ENCODE data around the gene MORN1.

The MORN1 gene

DNA sequence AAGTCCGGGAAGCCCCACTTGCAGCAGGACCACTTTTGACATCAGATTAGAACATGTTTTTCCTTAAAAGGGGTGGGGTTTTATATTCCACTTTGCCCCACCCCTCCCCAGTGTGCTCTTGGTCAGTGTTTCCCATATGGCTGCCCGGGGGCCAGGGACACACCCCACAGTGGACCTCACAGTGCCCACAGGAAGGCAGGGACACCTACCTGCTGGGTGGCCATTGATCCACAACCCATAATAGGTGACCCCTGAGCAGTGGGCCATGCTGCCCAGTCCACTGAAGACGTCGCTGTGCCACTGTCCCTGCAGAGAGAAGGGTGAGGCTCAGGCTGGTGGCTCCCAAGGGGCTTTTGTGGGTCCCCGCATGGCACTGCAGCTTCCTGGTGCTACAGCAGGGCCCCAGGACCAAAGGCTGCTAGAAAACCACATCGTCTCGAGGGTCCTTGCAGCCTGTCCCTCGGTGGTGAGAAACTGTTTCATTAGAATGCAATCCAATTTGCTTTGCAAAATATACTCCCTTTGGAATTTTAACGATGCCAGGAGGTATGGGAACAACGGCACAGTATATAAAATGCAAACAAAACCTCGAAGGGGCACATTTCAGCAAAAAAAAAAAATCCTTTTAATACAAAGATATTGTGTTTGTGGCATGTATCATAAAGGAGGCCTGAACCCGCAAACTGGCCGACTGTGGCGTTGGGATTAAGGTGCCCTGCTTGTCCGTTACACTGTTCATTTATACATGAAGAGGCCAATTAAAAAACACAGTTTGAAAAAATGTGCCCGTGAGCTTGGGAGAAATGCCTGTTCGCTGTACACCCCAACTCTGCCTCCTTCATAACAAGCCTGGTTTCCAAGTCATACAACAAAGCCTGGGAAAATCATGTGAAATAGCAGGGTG, 16.9 kb downstream of the MORN1 start:
- DNase-seq (ENCODE audit: low read depth in 2 of 2): no peak

DNA sequence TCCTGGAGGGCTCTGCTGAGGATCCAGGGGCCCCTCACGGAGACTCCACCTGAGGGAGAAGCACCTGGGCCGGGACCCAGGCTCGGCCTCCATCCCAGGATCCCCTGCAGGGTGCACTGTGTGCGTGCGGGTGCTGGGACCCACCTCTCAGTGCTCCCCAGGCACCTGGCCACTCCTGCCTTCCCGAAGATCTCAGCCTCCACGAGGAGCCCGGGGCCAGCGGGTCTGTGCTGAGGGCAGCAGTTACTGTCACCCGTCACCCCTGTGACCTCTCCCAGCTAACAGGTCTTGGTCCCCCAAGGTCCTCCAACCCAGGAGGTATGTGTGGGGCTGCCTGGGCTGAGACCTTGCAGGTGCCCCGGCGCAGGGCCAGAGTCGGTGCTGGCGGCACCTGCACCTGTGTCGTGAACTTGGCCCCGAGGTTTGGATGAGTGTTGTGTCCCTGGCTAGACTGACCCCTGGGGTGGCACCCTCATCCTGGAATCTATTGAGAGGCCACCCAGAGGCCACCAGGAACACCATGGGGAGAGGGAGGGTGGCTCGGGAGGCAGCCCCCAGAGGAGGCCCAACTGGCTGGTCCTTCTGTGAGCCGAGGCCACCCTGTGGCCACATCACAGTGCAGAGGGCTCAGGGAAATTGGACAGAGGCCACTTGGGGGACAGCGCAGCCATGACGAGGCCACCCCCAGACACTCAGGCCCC, 17.7 kb downstream of the MORN1 start:
- DNase-seq (ENCODE audit: low read depth in 2 of 2): no peak

DNA sequence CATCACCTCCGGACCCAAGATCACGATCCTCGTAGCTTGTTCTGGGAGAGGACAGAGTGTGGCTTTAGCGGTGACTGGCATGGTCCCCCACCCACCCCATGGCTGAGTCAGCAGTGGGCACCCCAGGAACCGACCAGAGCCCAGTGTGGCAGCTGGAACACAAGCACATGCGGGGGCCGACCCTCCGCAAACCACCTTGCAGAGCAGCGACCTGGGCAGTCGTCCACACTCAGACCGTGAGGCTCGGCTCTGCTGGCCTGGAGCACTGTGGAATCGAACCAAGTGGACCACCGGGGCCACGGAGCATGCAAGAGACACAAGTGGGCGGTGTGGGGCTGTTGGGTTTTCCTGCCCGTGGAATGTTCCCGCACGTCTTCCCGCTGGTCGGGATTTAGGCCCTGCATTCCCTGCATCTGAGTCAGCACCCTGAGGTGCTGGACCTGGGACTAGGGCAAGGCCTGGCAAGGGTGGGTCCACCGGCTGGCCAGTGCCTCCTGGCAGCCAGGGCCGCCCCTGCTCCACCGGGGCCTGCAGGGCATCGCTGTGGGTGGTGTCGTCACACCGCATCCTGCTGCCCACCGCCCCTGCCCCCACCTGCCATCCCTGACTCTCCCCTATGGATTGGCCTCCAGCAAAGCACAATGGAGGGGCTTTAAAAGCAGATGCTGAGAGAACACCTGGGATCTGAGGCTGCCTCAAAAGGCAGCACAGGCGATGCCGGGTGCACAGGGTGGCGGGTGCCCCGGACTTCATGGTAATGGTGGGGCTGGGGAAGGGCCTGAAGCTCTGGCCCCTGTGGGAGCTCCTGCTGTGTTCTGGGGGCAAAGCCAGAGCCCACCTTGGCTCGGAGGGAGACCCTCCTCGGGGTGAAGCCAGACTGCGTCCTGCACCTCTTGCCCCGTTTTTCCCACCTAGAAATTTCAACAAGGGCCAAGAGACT, 18.5 kb downstream of the MORN1 start:
- DNase-seq (ENCODE audit: low read depth in 2 of 2): no peak

DNA sequence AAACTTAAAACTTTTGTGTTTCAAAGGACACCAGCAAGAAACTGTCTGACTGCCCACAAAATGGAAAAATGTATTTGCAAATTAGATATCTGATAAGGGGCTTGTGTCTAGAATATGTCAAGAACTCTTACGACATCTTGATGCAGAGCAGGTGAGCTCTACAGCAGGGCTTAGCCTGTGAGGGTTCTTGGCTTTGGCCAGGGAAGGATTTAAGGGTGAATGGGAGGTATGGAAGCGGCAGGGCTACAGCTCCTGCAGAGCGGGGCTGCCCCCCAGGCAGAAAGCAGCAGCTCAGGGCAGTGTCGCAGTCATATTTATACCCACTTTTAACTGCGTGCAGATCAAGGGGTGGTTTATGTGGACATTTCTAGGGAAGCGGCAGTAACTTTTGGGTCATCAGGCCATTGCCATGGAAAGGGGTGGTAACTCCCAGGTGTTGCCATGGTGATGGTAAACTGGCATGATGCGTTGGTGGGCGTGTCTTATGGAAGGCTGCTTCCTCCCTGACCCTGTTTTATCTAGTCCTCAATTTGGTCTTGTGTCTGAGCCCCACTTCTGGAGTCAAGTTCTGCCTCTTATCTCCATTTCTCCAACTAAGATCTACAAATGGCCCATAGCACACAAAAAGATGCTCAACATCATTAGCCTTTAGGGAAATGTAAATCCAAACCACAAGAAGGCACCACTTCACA, 23.2 kb downstream of the MORN1 start:
- DNase-seq (ENCODE audit: low read depth in 2 of 2): no peak

DNA sequence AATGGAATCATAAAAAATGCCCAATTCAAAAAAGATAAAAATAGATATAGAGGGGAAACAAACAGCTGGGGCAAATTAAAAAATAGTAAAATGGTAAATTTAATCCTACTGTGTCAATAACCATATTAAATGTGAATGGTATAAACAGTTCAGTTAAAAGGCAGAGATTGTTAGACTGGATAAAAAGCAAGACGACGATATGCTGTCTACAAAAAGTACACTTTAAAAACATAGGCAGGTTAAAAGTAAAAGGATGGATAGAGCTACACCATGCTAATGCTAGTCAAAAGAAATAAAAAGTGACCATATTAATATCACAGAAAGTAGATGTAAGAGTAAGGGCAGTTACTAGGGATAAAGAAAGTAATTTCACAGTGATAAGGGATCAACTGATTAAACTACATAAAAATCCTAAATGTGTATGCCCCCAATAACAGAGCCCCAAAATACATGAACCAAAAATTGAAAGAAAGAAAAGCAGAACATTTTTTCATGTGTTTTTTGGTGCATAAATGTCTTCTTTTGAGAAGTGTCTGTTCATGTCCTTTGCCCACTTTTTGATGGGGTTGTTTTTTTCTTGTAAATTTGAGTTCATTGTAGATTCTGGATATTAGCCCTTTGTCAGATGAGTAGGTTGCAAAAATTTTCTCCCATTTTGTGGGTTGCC, 27.4 kb downstream of the MORN1 start:
- DNase-seq (ENCODE audit: low read depth in 2 of 2): no peak

DNA sequence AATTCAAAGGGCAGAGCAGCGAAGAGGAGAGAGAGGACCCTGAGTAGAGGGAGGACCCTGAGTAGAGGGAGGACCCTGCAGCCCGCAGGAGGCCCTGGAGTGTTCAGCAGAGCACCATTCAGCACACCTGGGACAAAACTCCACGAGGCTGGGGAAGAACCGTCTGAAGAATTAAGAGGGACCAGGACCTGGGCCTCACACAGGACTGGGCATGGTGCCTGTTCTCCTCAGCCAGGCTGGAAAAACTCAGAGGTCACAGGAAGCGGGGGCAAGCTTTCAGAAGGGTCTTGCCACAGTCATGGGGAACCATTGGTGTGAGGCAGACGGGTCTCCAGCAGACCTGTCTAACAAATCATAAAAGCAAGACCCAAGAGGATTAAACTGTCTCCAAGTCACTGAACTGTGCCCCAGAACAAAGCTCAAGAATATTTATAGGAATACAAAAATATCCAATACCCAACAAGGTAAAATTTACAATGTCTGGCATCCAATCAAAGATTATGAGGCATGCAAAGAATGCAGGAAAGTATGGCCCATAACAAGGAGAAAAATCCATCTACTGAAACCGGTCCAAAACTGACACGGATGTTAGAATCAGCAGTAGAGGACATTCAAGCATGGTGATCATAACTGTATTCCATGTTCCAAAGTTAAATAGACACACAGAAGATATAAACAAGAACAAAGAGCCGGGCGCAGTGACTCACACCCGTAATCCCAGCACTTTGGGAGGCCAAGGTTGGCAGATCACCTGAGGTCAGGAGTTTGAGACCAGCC, 30.6 kb downstream of the MORN1 start:
- DNase-seq (ENCODE audit: low read depth in 2 of 2): no peak

DNA sequence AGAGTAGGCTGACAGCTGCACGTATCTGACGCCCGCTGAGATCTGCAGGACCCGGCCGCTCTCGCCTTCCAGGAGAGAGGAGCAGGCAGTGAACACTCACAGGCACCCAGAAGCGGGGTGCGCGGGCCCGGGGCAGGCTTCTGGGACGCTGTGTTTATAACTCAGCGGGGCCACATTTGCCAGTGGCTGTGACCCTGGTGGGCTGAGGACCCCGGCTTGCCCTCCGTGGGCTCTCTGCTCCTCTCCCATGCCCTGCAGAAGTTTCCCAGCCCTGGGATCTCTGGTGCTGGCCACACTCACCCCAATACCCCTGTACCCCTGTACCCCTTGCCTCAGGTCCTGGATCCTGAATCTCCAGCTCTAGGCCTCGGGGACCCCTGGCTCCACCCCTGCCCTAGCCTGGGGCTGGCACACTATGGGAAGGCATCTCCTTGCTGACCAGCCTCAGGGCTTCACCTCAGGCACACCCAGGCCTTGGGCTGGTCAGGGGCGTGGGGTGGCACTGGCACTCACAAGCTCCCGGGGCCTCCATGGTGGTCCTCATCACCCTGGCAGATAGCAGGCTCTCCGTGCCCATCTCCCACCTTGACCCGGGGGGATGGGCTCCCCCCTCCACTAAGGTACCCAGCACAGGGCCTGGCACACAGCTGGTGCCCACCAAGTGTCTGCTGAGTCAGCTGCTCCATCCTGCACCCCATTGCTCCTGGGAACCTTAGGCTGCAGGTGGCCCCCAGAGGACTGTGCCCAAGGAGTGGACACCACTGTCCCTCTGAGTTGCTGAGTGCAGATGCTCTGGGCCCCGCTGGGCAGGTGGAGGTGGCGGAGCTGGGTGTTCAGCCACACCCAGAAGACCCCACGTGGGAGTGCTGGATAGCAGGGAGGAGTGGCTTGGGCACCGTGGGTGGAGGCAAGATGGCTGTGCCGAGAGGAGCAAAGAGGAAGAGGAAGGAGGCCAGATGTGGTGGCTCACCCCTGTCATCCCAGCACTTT, 32.4 kb downstream of the MORN1 start:
- no peak for DNase-seq (ENCODE audit: low read depth in 2 of 2)

DNA sequence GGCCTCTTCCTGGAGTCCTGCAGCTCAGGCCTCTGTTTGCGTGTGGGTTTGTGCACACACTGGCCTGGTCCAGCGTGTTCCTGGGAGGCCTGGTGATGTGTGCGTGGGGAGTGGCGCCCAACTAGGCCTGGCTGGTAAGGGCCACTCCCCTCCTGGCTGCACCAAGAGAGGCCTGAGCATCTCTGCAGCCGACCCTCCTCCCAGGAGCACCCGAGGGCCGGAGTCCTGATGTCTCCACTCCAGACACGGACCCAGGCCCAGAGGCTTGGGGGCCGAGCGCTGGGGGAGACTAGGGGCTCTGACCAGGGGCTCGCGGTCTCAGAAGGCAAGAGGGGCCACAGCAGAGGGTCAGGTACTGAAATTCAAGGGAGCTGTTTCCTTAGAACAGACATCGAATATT, 33.3 kb downstream of the MORN1 start:
- DNase-seq (ENCODE audit: low read depth in 2 of 2): no peak

DNA sequence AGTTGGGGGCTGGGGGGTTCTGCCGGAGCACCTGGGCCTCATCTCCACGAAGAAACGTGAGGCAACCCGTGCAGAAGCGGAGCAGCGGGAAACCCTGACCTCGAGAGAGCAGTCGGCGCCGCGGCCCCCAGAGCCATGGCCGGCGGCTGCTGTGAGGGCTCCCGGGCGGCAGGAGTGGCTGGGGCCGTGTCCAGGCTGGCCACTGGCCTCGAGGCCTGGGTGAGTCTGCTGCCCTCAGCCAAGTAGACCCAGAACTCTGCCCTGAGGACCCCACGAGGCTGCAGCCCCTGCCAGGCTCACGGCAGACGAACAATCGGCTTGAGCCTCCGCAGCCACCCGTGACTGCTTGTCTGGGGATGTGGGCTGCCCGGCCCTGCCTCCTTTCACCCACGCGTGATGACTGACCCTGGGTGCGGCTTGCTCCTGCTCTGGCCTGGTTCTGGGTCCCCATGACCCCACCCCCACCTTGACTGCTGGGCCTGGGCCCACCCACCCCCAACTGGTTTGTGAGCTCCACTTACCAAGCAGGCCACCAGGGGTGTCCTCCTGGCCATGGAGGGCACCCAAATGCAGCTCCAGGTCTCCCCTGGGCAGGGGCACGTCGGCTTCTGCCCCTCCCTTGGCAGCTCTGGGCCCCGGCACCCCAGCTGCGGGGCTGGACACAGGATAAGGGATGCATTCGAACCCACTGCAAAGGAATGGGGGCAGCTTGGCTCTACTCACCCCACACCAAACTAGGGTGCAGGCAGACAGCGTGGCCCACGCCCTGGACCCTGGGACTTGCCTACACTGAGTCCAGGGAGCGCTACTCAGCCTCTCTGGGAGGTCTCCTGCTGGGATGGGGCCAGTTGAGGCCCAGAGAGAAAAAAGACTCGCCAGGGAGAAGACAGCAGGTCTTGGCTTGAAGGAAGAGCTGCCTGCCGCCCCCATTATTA, 34.2 kb downstream of the MORN1 start:
- no peak for DNase-seq (ENCODE audit: low read depth in 2 of 2)

DNA sequence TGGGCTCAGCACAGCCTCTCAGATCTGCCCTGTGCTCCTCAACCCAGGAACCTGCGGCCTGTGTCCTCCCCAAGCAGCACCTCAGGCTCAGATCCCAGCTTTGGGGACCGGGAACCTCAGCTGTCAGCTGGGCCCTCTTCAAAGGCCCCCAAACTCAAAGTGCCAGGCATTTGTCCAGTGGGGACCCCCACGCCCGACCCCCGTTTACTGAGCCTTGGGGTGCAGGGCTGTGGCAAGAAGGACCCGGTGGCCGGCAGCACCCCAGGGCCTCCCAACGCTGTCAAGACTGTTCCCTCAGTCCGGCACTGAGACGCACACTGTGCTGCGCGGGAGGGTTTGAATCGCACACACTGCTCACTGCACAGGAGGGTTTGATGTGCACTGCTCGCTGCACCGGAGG, 35.0 kb downstream of the MORN1 start:
- no peak for DNase-seq (ENCODE audit: low read depth in 2 of 2)

DNA sequence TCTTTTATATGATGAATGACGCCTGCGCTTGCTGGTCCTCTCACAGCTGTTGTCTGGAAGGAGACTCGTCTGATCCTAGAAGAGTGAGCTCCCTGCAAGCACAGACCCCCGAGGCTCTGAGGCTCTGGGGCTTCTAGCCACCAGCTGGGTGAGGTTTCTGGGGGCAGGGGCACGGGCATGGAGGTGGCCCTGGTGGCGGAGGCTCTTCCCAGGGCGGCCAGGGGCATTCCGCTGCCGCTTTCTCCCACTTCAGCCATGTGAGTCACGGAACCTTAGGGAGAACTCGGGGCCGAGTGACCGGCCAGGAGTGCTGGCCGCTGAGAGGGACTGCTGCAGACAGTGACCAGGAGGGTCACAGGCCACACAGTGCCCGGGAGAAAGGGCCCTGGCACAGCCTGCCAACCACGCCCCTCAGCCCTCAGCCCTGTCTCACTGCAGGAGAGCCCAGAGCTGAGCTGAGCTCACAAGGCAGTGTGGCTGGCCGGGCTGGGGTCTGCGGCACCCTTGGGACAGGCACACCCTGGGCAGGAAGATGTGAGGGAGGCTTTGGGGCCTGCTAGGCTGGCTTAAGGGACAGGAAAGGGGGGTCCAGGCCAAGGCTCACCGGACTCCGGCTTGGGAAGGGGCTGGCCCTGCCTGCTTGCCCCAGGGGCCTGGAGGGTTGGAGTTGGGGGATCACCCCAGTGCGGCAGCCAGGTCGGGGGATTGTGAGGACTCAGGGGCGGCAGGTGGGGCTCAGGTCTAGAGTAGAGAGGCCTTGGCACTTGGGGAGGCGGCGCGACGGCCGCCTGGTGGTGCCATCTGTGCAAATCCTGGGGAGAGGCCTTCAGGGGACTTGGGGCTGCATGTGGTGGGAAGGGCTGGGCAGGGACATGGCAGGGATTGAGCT, 35.7 kb downstream of the MORN1 start:
- no peak for DNase-seq (ENCODE audit: low read depth in 2 of 2)

DNA sequence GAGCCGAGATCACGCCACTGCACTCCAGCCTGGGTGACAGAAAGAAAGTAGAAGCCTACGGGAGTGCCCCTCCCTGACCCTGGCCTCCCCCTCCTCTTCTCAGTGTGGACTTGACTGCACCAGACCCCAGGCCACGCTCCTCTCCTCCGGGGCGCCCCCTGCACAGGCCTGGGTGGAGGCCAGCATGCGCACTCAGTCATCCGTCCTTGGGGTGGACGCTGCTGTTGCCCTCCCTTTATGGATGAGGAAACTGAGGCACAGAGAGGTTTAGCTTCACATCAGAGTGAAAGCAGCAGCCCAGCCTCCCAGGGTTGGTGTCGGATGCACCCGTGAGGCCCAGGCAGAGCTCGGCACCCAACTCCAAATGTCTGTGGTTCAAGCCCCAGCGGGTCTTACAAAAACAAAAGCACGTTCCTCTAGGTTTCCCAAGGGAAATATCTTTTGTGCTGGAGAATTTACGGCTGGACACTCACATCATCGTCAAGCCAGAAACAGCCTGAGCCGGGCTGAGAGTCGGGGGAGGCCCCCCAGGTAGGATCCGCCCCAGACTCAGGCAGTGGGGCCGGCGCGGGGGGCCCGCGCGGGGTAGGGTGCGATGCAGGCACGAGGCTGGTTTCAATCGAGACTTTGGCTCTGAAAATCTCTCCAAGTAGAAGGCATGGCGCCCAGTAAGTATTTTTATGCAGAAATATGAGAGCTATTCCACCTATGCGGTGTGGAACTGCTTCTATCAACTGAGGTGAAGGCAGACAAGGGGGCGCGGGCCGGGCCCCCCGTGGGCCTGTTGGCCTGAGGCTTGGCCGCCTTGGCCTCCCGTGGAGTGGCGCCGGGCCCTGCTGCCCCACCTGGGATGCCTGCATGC, 36.6 kb downstream of the MORN1 start:
- no peak for DNase-seq (ENCODE audit: low read depth in 2 of 2)

DNA sequence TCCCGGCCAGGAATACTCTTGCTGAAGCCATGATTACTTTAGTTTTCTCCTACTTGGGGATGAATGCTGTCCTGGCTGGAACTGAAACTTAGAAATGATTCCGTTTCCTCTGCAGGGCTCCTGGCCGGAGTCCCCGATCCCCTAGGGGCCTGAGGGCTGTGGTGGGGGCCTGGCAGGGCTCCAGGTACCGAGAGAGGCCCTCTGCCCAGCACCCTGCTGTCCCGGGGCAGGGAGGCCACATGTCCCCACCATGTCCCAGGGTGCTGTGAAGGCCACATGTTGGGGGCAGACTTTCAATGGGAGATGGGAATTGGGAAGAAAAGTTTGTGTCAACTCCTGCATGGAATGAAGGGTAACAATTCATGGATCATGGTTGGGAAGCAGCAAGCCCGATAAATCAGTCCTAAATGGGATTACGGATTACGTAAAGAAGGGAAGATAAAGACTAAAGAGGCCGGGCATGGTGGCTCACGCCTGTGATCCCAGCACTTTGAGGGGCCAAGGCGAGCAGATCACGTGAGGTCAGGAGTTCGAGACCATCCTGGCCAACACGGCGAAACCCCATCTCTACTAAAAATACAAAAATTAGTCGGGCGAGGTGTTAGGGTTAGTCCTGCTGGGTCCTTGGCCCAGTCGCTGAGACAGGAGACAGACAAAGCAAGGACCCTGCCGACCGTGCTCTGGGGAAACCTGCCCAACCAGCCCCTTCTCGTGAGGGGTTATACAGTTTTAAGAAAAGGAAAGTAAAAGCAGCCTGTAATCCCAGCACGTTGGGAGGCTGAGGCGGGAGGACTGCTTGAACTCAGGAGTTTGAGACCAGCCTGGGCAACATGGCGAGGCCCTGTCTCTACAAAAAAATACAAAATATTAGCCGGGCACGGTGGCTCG, 37.6 kb downstream of the MORN1 start:
- DNase-seq (ENCODE audit: low read depth in 2 of 2): no peak

DNA sequence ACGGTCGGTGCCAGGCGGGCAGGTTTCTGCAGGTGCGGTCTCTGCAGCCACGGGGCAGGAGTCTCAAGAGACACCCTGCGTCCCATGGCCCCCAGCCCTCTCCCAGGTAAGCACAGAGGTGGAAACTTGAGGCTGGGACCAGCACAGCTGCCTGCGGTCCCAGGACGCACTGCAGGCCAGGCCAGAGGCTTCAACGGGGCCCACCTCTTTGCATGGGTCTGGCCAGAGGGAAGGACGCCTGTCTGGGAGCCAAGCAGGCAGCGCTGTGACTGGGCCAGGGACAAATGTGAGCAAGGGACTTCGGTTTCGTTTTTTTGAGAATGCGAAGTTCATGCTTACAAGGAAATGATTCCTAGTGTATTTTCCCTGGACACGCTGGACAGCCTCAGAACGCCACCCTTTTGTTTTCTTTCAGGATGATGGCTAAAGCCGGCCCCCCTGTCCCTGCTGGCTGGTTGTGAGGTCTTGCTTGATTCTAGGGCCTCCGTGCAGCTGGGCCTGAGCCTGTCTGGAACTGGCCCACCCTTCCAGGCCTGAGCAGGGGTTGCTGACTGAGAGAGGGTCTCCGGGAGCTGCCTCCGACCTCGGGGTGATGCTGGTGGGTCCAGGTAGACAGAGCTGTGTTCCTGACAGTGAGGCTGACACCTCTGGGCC, 38.3 kb downstream of the MORN1 start:
- DNase-seq (ENCODE audit: low read depth in 2 of 2): no peak
